HepG2 (cell line): ENCODE measurements around the gene PARP2. TPM values are rescaled to one million over a fixed set of nuclear protein-coding genes. Genes with fewer than 3 reads are reported as not detected.

Source experiments
- ARHGAP35 ChIP-seq: sonication (generic); formaldehyde crosslinking; IDR thresholded peaks from 2 replicates; pipeline ENCODE4 v1.9.0; 2022; ENCODE audit warnings: mild to moderate bottlenecking, inconsistent platforms, moderate library complexity, missing genetic modification reagents, borderline replicate concordance
- BHLHE40 ChIP-seq: IDR thresholded peaks from 2 replicates; pipeline ENCODE4 v1.6.1; 2011; ENCODE audit warnings: low read length, improper control_type of control experiment
- BORCS8-MEF2B ChIP-seq: sonication (generic); formaldehyde crosslinking; IDR thresholded peaks from 2 replicates; pipeline ENCODE4 v1.8.0; 2022; ENCODE audit warnings: mild to moderate bottlenecking, missing genetic modification reagents
- CBFB ChIP-seq: sonication (generic); formaldehyde crosslinking; IDR thresholded peaks from 2 replicates; pipeline ENCODE4 v1.4.0; 2020; ENCODE audit warnings: missing genetic modification reagents
- CREB3 ChIP-seq: sonication (generic); formaldehyde crosslinking; IDR thresholded peaks from 2 replicates; pipeline ENCODE4 v1.5.0; 2020; ENCODE audit warnings: missing genetic modification reagents
- GMEB1 ChIP-seq: sonication (generic); formaldehyde crosslinking; IDR thresholded peaks from 2 replicates; pipeline ENCODE4 v1.5.1; 2020; ENCODE audit warnings: missing genetic modification reagents, mild to moderate bottlenecking, borderline replicate concordance
- HNF4G ChIP-seq, 2 experiments: sonication (generic) in 1 of 2; formaldehyde crosslinking in 1 of 2; IDR thresholded peaks; 2 replicates each; pipeline versions ENCODE4 v1.4.0 to v1.6.1; 2011 to 2020; ENCODE audit warnings: borderline replicate concordance in 2 of 2, low read depth in 2 of 2, mild to moderate bottlenecking in 2 of 2, low read length in 1 of 2, missing genetic modification reagents in 1 of 2, moderate library complexity in 1 of 2
- KDM1A ChIP-seq: IDR thresholded peaks from 2 replicates; pipeline ENCODE4 v1.6.1; 2016; ENCODE audit warnings: missing compliant biosample characterization
- KDM6A ChIP-seq: IDR thresholded peaks from 2 replicates; pipeline ENCODE4 v1.6.1; 2016; ENCODE audit warnings: low read depth
- MAFK ChIP-seq, 2 experiments: IDR thresholded peaks in 1 of 2; conservative IDR thresholded peaks in 1 of 2; 2 replicates each; pipeline ENCODE4 v1.6.1; 2011; ENCODE audit warnings: improper control_type of control experiment in 2 of 2, low read length in 2 of 2
- RBFOX2 ChIP-seq: fragments of 200-400 bp; formaldehyde crosslinking; IDR thresholded peaks from 2 replicates; pipeline ENCODE4 v1.6.1; 2017; ENCODE audit warnings: low read depth, mild to moderate bottlenecking, low read length
- TCF7 ChIP-seq: sonication (generic); IDR thresholded peaks from 2 replicates; pipeline ENCODE4 v1.6.1; 2016; ENCODE audit warnings: antibody characterized with exemption, low read depth
- YEATS4 ChIP-seq: sonication (generic); formaldehyde crosslinking; IDR thresholded peaks from 2 replicates; pipeline ENCODE4 v1.4.0; 2020; ENCODE audit warnings: missing genetic modification reagents, borderline replicate concordance
- ZBTB21 ChIP-seq: sonication (generic); formaldehyde crosslinking; IDR thresholded peaks from 2 replicates; pipeline ENCODE4 v1.4.0; 2020; ENCODE audit warnings: missing genetic modification reagents
- ZFP36L1 ChIP-seq: sonication (generic); formaldehyde crosslinking; IDR thresholded peaks from 2 replicates; pipeline ENCODE4 v1.8.0; 2022; ENCODE audit warnings: mild to moderate bottlenecking, missing genetic modification reagents, moderate library complexity
- ZNF17 ChIP-seq: sonication (generic); formaldehyde crosslinking; IDR thresholded peaks from 2 replicates; pipeline ENCODE4 v1.5.0; 2020; ENCODE audit warnings: mild to moderate bottlenecking, missing genetic modification reagents
- ZNF230 ChIP-seq: sonication (generic); formaldehyde crosslinking; IDR thresholded peaks from 2 replicates; pipeline ENCODE4 v1.4.0; 2020; ENCODE audit warnings: mild to moderate bottlenecking, missing genetic modification reagents
- ZNF564 ChIP-seq: sonication (generic); formaldehyde crosslinking; IDR thresholded peaks from 2 replicates; pipeline ENCODE4 v1.8.1; 2023; ENCODE audit warnings: mild to moderate bottlenecking, missing genetic modification reagents
- ZNF615 ChIP-seq: sonication (generic); formaldehyde crosslinking; IDR thresholded peaks from 2 replicates; pipeline ENCODE4 v1.5.0; 2020; ENCODE audit warnings: mild to moderate bottlenecking, missing genetic modification reagents, borderline replicate concordance
- ZNF747 ChIP-seq: sonication (generic); formaldehyde crosslinking; IDR thresholded peaks from 2 replicates; pipeline ENCODE4 v1.8.1; 2023; ENCODE audit warnings: missing genetic modification reagents, mild to moderate bottlenecking, borderline replicate concordance
- ZNF761 ChIP-seq: sonication (generic); formaldehyde crosslinking; conservative IDR thresholded peaks from 2 replicates; pipeline ENCODE4 v1.4.0; 2020; ENCODE audit warnings: mild to moderate bottlenecking, missing genetic modification reagents
- ZNF780A ChIP-seq: sonication (generic); formaldehyde crosslinking; IDR thresholded peaks from 2 replicates; pipeline ENCODE4 v1.8.0; 2022; ENCODE audit warnings: mild to moderate bottlenecking, missing genetic modification reagents, moderate library complexity
- ZNF782 ChIP-seq: sonication (generic); formaldehyde crosslinking; IDR thresholded peaks from 2 replicates; pipeline ENCODE4 v1.4.0; 2020; ENCODE audit warnings: missing genetic modification reagents, mild to moderate bottlenecking, borderline replicate concordance
- ZNF816 ChIP-seq: sonication (generic); formaldehyde crosslinking; IDR thresholded peaks from 2 replicates; pipeline ENCODE4 v1.8.0; 2022; ENCODE audit warnings: missing genetic modification reagents, mild to moderate bottlenecking, borderline replicate concordance
- polyA plus RNA-seq, 8 experiments: library from polyadenylated mRNA; depleted of rRNA in 3 of 8; stranded (reverse) in 7 of 8; unstranded in 1 of 8; fragments of >200 nt; fragmentation: Illumina TruSeq in 4 of 8; extraction: Trizol in 4 of 8; gene quantifications; 2 replicates each; pipeline versions ENCODE4 v1.2.1 to v1.2.3, GENCODE V29; 2011 to 2016; ENCODE audit warnings: low read depth in 4 of 8, missing spikeins in 1 of 8, mixed read lengths in 1 of 8; ENCODE audit not compliant: insufficient read depth in 1 of 8
- total RNA-seq, 5 experiments: library from RNA; depleted of rRNA; stranded (reverse); fragments of >200 nt; fragmentation: Illumina TruSeq; extraction: Trizol; gene quantifications; 2 replicates each; pipeline ENCODE4 v1.2.3, GENCODE V29; 2016; ENCODE audit warnings: low read depth in 1 of 5
- TF ChIP-seq, protein P1 (sequence below): sonication (generic); formaldehyde crosslinking; conservative IDR thresholded peaks from 2 replicates; pipeline ENCODE4 v1.8.0; 2022; ENCODE audit warnings: missing genetic modification reagents

The PARP2 gene
- total and polyA plus RNA-seq, 2 of the 13 experiments (the other 11 are each of a cell fraction or from before 2014, with no cell fraction given) = 37.3 to 38.4 TPM

- TF ChIP-seq HNF4G (IDR thresholded peaks at IDR 0.05; ENCODE audit: borderline replicate concordance, low read depth, low read length) = no peak; the same call in 1 of the 2 replicates
- TF ChIP-seq HNF4G (CRISPR knock-in tag; IDR thresholded peaks at IDR 0.05; ENCODE audit: borderline replicate concordance, low read depth) = no peak
- no peak for TF ChIP-seq CREB3
- no peak for TF ChIP-seq KDM6A
- no peak for TF ChIP-seq ZNF816
- TF ChIP-seq BORCS8-MEF2B (CRISPR knock-in tag) = peak; percentile 82
- no peak for TF ChIP-seq TCF7
- TF ChIP-seq KDM1A = 0 out of 2 replicates have a peak, but pooled peaks have one; percentile 32
- TF ChIP-seq ZNF761 (CRISPR knock-in tag) = peak; percentile 81
- no peak for TF ChIP-seq MAFK (conservative IDR thresholded peaks at IDR 0.05 in 1 of 2, IDR thresholded peaks at IDR 0.05 in 1 of 2; ENCODE audit: low read length in 2 of 2)
- TF ChIP-seq ZNF230 (CRISPR knock-in tag) = peak; percentile 76; the same call in 1 of the 2 replicates
- TF ChIP-seq ZNF17 = no peak
- no peak for TF ChIP-seq ZFP36L1 (CRISPR knock-in tag)
- TF ChIP-seq, protein P1, sequence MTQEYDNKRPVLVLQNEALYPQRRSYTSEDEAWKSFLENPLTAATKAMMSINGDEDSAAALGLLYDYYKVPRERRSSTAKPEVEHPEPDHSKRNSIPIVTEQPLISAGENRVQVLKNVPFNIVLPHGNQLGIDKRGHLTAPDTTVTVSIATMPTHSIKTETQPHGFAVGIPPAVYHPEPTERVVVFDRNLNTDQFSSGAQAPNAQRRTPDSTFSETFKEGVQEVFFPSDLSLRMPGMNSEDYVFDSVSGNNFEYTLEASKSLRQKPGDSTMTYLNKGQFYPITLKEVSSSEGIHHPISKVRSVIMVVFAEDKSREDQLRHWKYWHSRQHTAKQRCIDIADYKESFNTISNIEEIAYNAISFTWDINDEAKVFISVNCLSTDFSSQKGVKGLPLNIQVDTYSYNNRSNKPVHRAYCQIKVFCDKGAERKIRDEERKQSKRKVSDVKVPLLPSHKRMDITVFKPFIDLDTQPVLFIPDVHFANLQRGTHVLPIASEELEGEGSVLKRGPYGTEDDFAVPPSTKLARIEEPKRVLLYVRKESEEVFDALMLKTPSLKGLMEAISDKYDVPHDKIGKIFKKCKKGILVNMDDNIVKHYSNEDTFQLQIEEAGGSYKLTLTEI (CRISPR knock-in tag) = no peak
- no peak for TF ChIP-seq ZNF747
- TF ChIP-seq ZNF782 (CRISPR knock-in tag) = no peak
- TF ChIP-seq ARHGAP35 = no peak
- TF ChIP-seq ZNF564 (CRISPR knock-in tag) = no peak
- no peak for TF ChIP-seq ZNF780A
- no peak for TF ChIP-seq ZNF615
- no peak for TF ChIP-seq ZBTB21 (CRISPR knock-in tag)
- peak; percentile 65 for TF ChIP-seq YEATS4
- TF ChIP-seq CBFB (CRISPR knock-in tag) = peak; percentile 81
- no peak for TF ChIP-seq GMEB1 (CRISPR knock-in tag)
- no peak for TF ChIP-seq BHLHE40
- TF ChIP-seq RBFOX2 = 0 out of 2 replicates have a peak, but pooled peaks have one; percentile 22
These were observed 38.0 kb upstream of the PARP2 start, which contains the start of gene TTC5 (continued) for GRCh38 chr14:20305265-20306078.
